GM12874 (cell line): ENCODE measurements around the gene TRPV6.

Experiments
- TF ChIP-seq, protein P1 (sequence below): IDR thresholded peaks from 2 replicates; pipeline ENCODE4 v1.5.1; 2011; ENCODE audit warnings: low read depth, mild to moderate bottlenecking, control low read depth, low read length, moderate library complexity; ENCODE audit not compliant: insufficient read depth

TRPV6 gene

GRCh38 chr7:142890874-142891485 is 5.4 kb upstream of the TRPV6 start:
- TF ChIP-seq, protein P1, sequence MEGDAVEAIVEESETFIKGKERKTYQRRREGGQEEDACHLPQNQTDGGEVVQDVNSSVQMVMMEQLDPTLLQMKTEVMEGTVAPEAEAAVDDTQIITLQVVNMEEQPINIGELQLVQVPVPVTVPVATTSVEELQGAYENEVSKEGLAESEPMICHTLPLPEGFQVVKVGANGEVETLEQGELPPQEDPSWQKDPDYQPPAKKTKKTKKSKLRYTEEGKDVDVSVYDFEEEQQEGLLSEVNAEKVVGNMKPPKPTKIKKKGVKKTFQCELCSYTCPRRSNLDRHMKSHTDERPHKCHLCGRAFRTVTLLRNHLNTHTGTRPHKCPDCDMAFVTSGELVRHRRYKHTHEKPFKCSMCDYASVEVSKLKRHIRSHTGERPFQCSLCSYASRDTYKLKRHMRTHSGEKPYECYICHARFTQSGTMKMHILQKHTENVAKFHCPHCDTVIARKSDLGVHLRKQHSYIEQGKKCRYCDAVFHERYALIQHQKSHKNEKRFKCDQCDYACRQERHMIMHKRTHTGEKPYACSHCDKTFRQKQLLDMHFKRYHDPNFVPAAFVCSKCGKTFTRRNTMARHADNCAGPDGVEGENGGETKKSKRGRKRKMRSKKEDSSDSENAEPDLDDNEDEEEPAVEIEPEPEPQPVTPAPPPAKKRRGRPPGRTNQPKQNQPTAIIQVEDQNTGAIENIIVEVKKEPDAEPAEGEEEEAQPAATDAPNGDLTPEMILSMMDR = no peak

GRCh38 chr7:142889816-142890215 is 4.3 kb upstream of the TRPV6 start:
- TF ChIP-seq, protein P1 = no peak

DNA sequence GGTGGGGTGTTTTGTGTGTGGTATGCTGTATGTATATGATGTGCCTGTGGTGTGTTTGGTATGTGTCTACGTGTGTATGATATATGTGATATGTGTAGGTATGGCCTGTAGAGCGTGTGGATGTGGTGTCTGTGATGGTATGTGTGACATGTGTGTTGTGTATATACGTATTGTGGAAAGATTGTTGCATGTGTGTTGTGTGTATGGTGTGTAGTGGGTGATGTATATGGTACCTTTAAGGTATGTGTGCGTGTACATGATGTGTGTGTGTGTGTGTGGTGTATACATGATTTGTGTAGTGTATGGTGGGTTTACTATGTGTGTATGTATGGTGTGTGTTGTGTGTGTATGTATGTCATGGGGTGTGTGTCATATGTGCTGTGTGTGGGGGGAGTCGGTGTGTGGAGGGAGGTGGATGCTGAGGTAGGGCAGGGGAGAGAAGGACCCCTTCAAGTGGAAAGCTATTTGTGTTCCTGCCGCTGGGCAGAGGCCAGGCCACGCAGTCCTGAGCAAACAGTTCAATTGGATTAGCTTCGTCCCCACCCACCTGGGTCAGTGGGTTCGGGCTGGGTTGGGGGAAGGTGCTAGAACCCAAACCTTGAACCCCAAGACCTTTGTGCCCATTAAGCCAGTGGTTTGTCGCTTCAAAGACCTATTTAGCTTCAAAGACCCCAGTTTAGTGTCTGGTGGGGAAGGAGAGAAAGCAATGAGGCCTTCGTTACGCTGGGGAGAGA is 1.9 kb upstream of the TRPV6 start:
- TF ChIP-seq, protein P1 = no peak

- TF ChIP-seq, protein P1 = no peak
Observed at GRCh38 chr7:142886866-142887265, 1.3 kb upstream of the TRPV6 start.

- TF ChIP-seq, protein P1 = no peak
Observed at GRCh38 chr7:142884286-142884640, 1.3 kb downstream of the TRPV6 start.

DNA sequence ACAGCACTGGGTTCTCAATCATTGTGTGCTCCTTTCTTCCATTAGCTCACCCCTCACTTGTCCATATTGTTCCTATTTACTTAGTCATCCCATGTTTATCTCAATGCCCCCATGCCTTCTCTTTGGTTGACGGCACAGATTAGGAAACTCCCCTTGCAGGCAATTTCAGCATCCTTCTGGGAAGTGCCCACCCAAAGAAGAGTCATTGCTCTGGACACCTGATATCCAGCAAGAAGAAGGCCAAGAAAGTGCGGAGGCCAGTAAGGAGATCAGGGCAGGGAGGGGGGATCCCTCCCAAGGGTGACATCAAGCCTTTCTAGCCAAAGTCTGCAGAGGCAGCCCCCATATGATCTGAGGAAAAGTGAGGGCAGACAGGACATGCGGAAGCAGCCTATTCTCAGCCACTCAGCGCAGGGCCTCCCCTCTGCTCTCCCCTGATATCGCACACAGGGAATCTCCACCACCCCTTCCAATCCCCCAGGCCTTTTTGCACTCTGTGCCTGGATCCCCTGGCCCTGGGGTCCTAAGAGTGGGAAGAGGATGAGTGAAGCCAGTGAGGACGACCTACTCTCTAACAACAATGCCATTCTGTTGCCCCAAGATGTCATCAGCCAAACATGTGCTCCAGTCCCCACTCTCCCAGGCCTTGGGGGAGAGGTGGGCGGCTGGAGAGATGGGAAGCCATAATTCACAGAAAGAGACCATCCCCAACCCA is 1.8 kb downstream of the TRPV6 start:
- TF ChIP-seq, protein P1 = no peak

DNA sequence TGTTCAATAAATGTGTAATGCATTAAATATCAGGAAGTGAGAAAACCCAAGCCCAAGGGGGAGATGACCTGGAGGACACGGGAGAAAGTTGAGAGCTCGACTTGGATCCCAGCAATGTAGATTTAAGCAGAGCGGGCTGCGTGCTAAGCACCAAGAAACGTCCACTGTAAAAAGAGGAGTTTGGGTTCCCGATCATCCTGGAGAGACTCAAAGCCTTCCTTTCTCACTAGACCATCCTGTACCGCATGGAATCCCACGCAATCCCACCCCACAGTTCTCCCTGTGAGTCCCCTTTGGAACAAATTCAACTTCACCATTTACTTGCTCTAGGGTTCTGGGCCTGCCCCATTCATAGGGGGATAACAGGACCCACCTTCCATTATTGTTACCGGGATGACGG is 2.4 kb downstream of the TRPV6 start:
- TF ChIP-seq, protein P1 = no peak
